Measurements from ENCODE around the gene DERL3.

Gene DERL3

GRCh38 chr22:23838681-23839468 is at the start of gene DERL3 (continued):
- TF ChIP-seq ZNF837 (tag by site-specific recombination; IDR thresholded peaks at IDR 0.05) (no peak), ZNF335 (tag by site-specific recombination; conservative IDR thresholded peaks at IDR 0.05) (peak; percentile 90), ZNF544 (tag by site-specific recombination; IDR thresholded peaks at IDR 0.05) (no peak), ZNF10 (tag by site-specific recombination; IDR thresholded peaks at IDR 0.05) (no peak), ZNF112 (tag by site-specific recombination; IDR thresholded peaks at IDR 0.05) (no peak), REPIN1 (tag by site-specific recombination; IDR thresholded peaks at IDR 0.05; ENCODE audit: low read depth) (no peak), ZNF350 (tag by site-specific recombination; IDR thresholded peaks at IDR 0.05) (peak; percentile 40; the same call in 1 of the 2 replicates), ZNF626 (tag by site-specific recombination; IDR thresholded peaks at IDR 0.05) (no peak), ZNF629 (tag by site-specific recombination; IDR thresholded peaks at IDR 0.05) (no peak), PRDM6 (tag by site-specific recombination; IDR thresholded peaks at IDR 0.05) (no peak), ATF2 (tag by site-specific recombination; IDR thresholded peaks at IDR 0.05; ENCODE audit: low read depth) (no peak), ZBTB21 (tag by site-specific recombination; IDR thresholded peaks at IDR 0.05) (no peak; the same call in 1 of the 2 replicates), ZNF639 (tag by site-specific recombination; IDR thresholded peaks at IDR 0.05) (no peak), BCL11B (tag by site-specific recombination; IDR thresholded peaks at IDR 0.05; ENCODE audit: low read depth) (0 out of 2 replicates have a peak, but pooled peaks have one; percentile 16), ZNF404 (tag by site-specific recombination; IDR thresholded peaks at IDR 0.05) (no peak), SP7 (tag by site-specific recombination; IDR thresholded peaks at IDR 0.05) (peak; percentile 36; the same call in 1 of the 2 replicates), ZNF426 (tag by site-specific recombination; IDR thresholded peaks at IDR 0.05) (no peak), EGR2 (tag by site-specific recombination; IDR thresholded peaks at IDR 0.05; ENCODE audit: low read depth) (peak; percentile 89), ZNF596 (tag by site-specific recombination; IDR thresholded peaks at IDR 0.05) (no peak), ZNF169 (tag by site-specific recombination; IDR thresholded peaks at IDR 0.05) (no peak), FEZF1 (tag by site-specific recombination; IDR thresholded peaks at IDR 0.05) (peak; percentile 90), ZNF155 (tag by site-specific recombination; IDR thresholded peaks at IDR 0.05) (no peak), KLF8 (tag by site-specific recombination; IDR thresholded peaks at IDR 0.05) (no peak; the same call in 1 of the 2 replicates), SP2 (tag by site-specific recombination; IDR thresholded peaks at IDR 0.05) (peak; percentile 100), ZNF248 (tag by site-specific recombination; IDR thresholded peaks at IDR 0.05) (no peak), BCL11A (tag by site-specific recombination; IDR thresholded peaks at IDR 0.05; ENCODE audit: low read depth) (no peak), ZNF707 (tag by site-specific recombination; IDR thresholded peaks at IDR 0.05) (no peak), PRDM10 (tag by site-specific recombination; IDR thresholded peaks at IDR 0.05) (no peak), ZBTB7A (tag by site-specific recombination; IDR thresholded peaks at IDR 0.05; ENCODE audit: low read depth) (no peak), ZBTB26 (tag by site-specific recombination; optimal IDR thresholded peaks at IDR 0.05) (peak; percentile 95), SP3 (tag by site-specific recombination; IDR thresholded peaks at IDR 0.05) (peak; percentile 99), ZNF302 (tag by site-specific recombination; IDR thresholded peaks at IDR 0.05; ENCODE audit: low read depth) (no peak)

Data from HEK293 (cell line).